Fibroblast of the aortic adventitia (primary cell): ENCODE measurements around the gene LAG3. TPM values are rescaled to one million over a fixed set of nuclear protein-coding genes. Genes with fewer than 3 reads are reported as not detected.

ENCODE experiments used
- DNase-seq: peaks from one replicate; pipeline ENCODE4 v3.0.0-alpha.2; 2010; ENCODE audit warnings: low read depth
- H3K4me3 ChIP-seq: 2 replicates; pipeline ENCODE4 v1.5.1; 2011; ENCODE audit warnings: low read depth, mild to moderate bottlenecking, control low read depth, low read length, moderate library complexity
- total RNA-seq: library from RNA; depleted of rRNA; stranded (reverse); fragments of >200 nt; gene quantifications from 2 replicates; pipeline ENCODE4 v1.2.3, GENCODE V29; 2012; ENCODE audit warnings: low replicate concordance
- TF ChIP-seq, protein P1 (sequence below): IDR thresholded peaks from 2 replicates; pipeline ENCODE4 v1.5.1; 2011; ENCODE audit warnings: mild to moderate bottlenecking, low read length, control low read depth, inconsistent platforms; ENCODE audit not compliant: insufficient read depth

LAG3 gene
- total RNA-seq, 1 donor, result not detected

DNA sequence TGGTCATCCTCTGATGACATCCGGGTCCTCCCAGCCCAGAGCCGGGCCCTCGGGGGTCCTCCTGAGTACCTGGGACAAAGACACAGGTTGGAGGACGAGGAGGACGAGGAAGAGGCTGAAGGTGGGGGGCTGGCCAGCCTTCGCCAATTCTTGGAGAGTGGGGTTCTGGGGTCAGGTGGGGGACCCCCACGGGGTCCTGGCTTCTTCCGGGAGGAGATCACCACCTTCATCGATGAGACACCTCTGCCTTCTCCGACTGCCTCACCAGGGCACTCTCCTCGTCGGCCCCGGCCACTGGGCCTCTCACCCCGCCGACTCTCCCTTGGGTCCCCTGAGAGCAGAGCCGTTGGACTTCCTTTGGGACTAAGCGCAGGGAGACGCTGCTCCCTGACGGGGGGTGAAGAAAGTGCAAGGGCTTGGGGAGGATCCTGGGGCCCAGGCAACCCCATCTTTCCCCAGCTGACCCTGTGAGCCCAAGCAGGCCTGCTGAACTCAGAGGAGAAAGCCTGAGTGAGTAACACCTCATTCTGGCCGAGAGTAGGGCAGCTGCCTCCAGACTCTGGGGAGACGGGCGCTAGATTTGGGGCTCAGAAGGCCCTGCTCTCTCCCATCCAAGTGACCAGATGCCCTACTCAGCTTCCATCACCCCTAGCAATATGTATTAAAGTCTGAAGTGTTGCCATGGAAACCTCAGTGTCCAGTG, 54.6 kb downstream of the LAG3 start:
- H3K4me3 ChIP-seq, result peak overlapping the region; percentile 48
- no peak for DNase-seq
- TF ChIP-seq, protein P1, sequence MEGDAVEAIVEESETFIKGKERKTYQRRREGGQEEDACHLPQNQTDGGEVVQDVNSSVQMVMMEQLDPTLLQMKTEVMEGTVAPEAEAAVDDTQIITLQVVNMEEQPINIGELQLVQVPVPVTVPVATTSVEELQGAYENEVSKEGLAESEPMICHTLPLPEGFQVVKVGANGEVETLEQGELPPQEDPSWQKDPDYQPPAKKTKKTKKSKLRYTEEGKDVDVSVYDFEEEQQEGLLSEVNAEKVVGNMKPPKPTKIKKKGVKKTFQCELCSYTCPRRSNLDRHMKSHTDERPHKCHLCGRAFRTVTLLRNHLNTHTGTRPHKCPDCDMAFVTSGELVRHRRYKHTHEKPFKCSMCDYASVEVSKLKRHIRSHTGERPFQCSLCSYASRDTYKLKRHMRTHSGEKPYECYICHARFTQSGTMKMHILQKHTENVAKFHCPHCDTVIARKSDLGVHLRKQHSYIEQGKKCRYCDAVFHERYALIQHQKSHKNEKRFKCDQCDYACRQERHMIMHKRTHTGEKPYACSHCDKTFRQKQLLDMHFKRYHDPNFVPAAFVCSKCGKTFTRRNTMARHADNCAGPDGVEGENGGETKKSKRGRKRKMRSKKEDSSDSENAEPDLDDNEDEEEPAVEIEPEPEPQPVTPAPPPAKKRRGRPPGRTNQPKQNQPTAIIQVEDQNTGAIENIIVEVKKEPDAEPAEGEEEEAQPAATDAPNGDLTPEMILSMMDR, result no peak

DNA sequence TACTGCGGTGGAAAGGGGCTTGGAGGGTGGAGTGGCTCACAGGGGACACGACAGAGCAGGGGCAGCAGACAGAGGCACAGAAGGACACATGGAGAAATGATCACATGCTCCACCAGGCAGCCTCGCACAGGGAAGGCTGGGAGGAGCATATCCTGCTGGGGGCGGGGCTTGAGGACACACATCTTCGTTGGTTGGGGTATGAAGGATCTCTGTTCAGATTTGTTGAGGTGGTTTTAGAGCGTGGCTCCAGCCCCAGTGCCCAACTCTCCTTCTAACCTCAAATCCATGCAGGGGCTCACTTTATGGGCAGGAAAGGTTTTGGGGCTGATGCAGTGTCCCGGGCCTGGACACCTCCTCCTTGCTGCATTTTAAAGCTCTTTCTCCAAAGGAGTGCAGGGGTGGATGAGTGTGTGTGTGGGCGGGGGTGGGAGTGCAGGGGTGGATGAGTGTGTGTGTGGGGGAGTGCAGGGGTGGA, 55.2 kb downstream of the LAG3 start:
- H3K4me3 ChIP-seq, result peak overlapping the region; percentile 48
- DNase-seq, result peak; percentile 73
- TF ChIP-seq, protein P1, result no peak

Other genes with a start within 250 kb of the LAG3 start
- gene GAPDH, start 238.0 kb upstream of the LAG3 start, total RNA-seq, result 1,521 and 5,776 TPM in 2 replicates
- gene IFFO1, start 216.5 kb upstream of the LAG3 start, total RNA-seq, result 12.7 and 17.2 TPM in 2 replicates
- gene NOP2, start 204.2 kb upstream of the LAG3 start, total RNA-seq, result 24.0 and 54.6 TPM in 2 replicates
- 161 and 462 TPM in 2 replicates for gene CHD4, start 165.1 kb upstream of the LAG3 start, total RNA-seq
- not detected in 2 replicates for gene LPAR5, start 136.6 kb upstream of the LAG3 start, total RNA-seq
- gene ACRBP, start 125.1 kb upstream of the LAG3 start, total RNA-seq, result 0.36 and 0.49 TPM in 2 replicates
- 34.1 and 51.2 TPM in 2 replicates for gene ING4, start 109.4 kb upstream of the LAG3 start, total RNA-seq
- 17.7 and 29.5 TPM in 2 replicates for gene ZNF384, start 83.1 kb upstream of the LAG3 start, total RNA-seq
- 0.45 TPM in 1 of 2 replicates, not detected in the other for gene PIANP, start 71.7 kb upstream of the LAG3 start, total RNA-seq
- gene COPS7A, start 48.5 kb upstream of the LAG3 start, total RNA-seq, result 71.1 and 86.0 TPM in 2 replicates
- 29.5 and 104 TPM in 2 replicates for gene MLF2, start 19.4 kb upstream of the LAG3 start, total RNA-seq
- 61.6 and 575 TPM in 2 replicates for gene PTMS, start 6.2 kb upstream of the LAG3 start, total RNA-seq
- gene CD4, start 17.0 kb downstream of the LAG3 start, total RNA-seq, result 1.6 TPM in 1 of 2 replicates, not detected in the other
- gene GPR162, start 49.3 kb downstream of the LAG3 start, total RNA-seq, result 2.6 and 3.5 TPM in 2 replicates
- gene P3H3, start 55.9 kb downstream of the LAG3 start, total RNA-seq, result 53.9 and 188 TPM in 2 replicates
- 3.4 TPM in 2 replicates for gene GNB3, start 68.4 kb downstream of the LAG3 start, total RNA-seq
- 23.5 TPM in 1 of 2 replicates, not detected in the other for gene CDCA3, start 78.8 kb downstream of the LAG3 start, total RNA-seq
- 84.0 and 140 TPM in 2 replicates for gene USP5, start 79.6 kb downstream of the LAG3 start, total RNA-seq
- 183 and 680 TPM in 2 replicates for gene TPI1, start 95.0 kb downstream of the LAG3 start, total RNA-seq
- 3.3 and 8.0 TPM in 2 replicates for gene SPSB2, start 100.8 kb downstream of the LAG3 start, total RNA-seq
- gene LRRC23, start 132.3 kb downstream of the LAG3 start, total RNA-seq, result 7.0 and 62.6 TPM in 2 replicates
- 8.7 and 12.7 TPM in 2 replicates for gene ENO2, start 142.1 kb downstream of the LAG3 start, total RNA-seq
- 13.6 and 13.8 TPM in 2 replicates for gene ATN1, start 155.4 kb downstream of the LAG3 start, total RNA-seq
- gene RNU7-1, start 171.3 kb downstream of the LAG3 start, total RNA-seq, result not detected in 2 replicates
- gene C12orf57, start 171.5 kb downstream of the LAG3 start, total RNA-seq, result 100 and 156 TPM in 2 replicates
- not detected in 2 replicates for gene PTPN6, start 178.8 kb downstream of the LAG3 start, total RNA-seq
- gene PHB2, start 198.1 kb downstream of the LAG3 start, total RNA-seq, result 71.5 and 181 TPM in 2 replicates
- gene EMG1, start 198.4 kb downstream of the LAG3 start, total RNA-seq, result 26.0 and 26.8 TPM in 2 replicates
- gene LPCAT3, start 246.0 kb downstream of the LAG3 start, total RNA-seq, result 5.7 and 10.6 TPM in 2 replicates